Posterior vena cava (tissue), 2 donors: Measurements from ENCODE around the gene CCT5. TPM values are rescaled to one million over a fixed set of nuclear protein-coding genes. Genes with fewer than 3 reads are reported as not detected.

Experiments
- DNase-seq: peaks from one replicate; pipeline ENCODE4 v3.0.0-alpha.2; 2020; ENCODE audit warnings: low spot score
- intact Hi-C, 2 donors: fragments of 100-400 bp; cut with DNase I; formaldehyde crosslinking; loops; one replicate each; pipeline versions ENCODE4 v1.14.1 to v1.14.2; 2022 to 2023
- long read RNA-seq, 2 donors: library from polyadenylated mRNA; unstranded; transcript quantifications; one replicate each; pipeline ENCODE4 v2.0.0, GENCODE V29; 2020 to 2021
- total RNA-seq, 2 donors: library from RNA; stranded (reverse); fragmentation: NEBNext Ultra II Directional; extraction: Animal tissue kit (Norgen Biotek cat#: 25700); gene quantifications; one replicate each; pipeline ENCODE4 v1.2.1, GENCODE V29; 2021
- donor health status: DM: yes; HTN: yes; CAD: no.
- donor health status: DM: yes; HTN: yes; CAD: no.

CCT5 gene
- total RNA-seq = 100 to 1,000 TPM in 1 of 2 donors, 10 to 100 TPM in 1; 97.0 to 124 TPM
- long read RNA-seq, donor 1, transcript CCT5-201 (11 exons, 3,675 nt) = major isoform, 83 of 95 reads
- long read RNA-seq, donor 1, partial matches to known transcripts = 6 of 95 reads
- long read RNA-seq, donor 1, other reads (novel, unspliced or antisense) = 6 of 95 reads
- long read RNA-seq, donor 2, transcript CCT5-201 (11 exons, 3,675 nt) = major isoform, 747 of 788 reads
- long read RNA-seq, donor 2, partial matches to known transcripts = 17 of 788 reads
- long read RNA-seq, donor 2, other reads (novel, unspliced or antisense) = 22 of 788 reads

DNA sequence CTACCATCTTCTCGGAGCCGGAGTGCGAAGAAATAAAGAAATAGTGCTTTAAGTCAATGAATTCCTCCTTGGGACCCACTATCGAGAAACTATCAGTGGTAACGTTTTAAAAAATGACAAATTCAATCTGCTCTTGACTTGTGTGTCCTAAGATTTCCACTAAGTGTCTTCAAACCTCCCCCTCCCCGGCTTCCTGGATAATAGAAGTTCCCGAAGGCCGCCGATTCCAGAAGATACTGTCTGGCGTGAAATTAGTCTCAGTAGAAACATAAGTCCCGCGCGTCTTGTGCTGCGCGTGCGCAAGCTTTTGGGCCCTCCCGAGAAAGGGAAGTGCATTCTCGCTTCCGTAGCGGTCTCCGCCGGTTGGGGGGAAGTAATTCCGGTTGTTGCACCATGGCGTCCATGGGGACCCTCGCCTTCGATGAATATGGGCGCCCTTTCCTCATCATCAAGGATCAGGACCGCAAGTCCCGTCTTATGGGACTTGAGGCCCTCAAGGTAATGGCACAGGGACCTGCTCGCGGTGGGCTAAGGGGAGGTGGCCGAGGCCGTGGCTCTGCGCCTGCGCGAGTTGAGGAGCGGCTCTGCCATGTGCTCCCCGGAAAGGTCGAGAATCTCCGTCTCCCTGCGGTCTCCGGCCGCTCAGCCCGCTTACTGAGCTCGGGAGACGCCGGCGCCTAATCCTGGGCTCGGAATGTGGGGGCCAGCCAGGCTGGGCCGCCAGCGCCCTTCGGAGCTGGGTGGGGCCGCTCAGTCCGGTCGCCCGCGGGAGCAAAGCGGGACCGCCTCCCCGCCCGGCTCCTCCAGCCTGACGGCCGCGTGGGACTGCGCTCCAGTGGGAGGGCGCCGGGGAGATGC lies at the start of gene CCT5:
CCT5 (plus strand) TSS at position 333 of the 858 bp plus-strand sequence; CDS start at position 394, 61 bp downstream.
- intact Hi-C loops = no loop called here
- DNase-seq = peak; percentile 98

DNA sequence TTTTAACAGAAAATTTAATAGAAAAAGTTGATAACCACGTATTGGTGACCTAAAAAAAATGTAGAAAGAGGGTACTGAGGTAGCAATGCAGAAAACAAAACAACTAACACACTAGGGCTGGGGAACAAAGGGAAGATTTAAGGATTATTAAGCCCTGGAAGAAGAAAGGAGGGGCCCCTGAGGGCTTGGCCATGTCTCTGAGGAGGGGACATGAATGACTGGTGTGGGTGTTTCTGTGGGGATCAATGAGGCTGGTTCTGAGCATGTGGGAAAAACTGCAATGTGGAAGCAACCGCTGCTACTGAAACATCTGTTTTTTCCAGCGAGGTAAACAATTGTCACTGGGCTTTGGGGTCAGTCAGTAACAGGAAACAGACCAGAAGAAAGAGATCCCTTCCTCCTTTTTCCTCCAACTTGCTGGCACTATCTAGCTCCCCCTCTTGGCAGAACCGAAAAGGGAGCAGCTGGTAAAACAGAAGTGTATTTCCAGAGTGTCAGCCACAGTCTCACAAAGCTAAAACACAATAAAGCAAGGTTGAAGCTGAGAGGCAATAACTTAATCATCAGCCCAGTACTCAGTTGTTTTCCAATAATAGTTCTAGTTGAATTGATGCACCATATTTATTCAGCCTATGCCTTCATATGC lies 48.7 kb upstream of the CCT5 start:
- no peak for DNase-seq
- intact Hi-C loops = no loop called here

DNA sequence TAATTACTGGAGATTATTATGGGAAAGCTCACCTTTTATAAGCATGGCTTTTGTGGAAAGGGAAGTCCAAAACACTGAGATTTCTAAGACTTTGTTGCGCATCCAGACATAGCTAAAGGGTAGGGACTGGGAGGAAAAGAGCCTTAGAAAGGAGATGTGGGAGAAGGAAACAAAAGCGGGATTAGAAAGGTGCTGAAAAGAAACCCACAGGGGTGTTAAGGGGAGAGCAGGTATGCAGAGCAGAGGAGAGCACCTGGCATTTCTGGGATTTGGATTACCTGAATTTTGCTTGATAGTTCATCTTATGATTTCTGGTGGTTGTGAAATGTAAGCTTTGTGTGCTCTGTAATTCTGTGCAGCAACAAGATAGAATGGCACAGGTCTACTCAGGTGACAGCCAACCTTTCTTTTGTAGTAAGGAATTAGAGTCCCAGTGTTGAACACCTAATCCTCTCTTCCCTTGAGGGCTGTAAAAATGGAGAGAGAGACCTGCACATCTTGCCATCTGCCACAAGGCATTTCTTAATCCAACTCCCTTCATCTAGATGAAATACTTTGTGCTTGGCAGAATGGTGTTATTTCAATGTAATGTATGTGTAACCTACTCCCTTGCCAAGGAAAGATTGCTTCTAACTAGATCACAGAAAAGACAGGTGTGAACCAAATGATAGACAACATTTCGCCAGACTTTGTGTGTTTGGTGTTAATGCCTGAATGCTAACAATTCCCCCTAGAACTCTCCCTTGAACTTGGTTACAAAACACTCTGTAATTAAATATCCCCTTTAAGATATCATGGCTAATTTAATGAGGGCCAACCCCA lies 47.8 kb upstream of the CCT5 start:
- intact Hi-C loops = no loop called here
- DNase-seq = no peak

DNA sequence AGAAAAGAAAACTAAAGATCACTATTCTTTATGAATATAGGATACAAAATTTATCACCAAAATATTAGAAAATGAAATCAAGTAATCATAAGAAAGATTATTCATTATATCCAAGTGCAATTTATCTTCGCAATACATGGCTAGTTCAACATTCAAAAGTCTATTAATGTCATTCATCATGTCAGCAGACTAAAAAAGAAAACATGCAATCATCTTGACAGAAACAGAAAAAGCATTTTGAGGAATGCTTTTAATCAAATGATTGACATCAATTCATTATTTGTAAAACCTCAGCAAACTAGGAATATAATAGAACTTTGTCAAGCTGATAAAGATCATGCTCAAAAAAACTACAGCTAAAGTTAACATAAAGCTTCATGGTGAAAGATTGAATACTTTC lies 41.1 kb upstream of the CCT5 start:
- intact Hi-C loops = no loop called here
- DNase-seq = no peak

DNA sequence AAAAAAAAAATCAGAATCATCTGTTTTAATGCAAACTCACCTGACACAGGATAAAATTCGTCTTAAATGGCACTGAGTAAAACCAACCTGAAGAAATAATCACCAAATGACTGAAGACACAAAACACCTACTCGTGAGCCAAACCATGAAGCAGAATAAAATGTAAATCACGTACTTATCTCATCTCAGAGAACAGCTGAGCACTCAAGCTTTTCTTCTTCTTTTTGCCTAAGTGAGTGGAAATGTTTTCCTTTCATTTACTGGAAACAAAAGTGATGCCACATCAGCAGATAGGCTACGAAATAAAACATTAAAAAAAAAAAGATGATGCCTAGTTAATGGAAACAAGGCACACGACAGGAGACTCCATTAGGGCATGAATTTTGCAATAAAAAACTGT lies 36.8 kb upstream of the CCT5 start:
- no peak for DNase-seq
- intact Hi-C loops = no loop called here

DNA sequence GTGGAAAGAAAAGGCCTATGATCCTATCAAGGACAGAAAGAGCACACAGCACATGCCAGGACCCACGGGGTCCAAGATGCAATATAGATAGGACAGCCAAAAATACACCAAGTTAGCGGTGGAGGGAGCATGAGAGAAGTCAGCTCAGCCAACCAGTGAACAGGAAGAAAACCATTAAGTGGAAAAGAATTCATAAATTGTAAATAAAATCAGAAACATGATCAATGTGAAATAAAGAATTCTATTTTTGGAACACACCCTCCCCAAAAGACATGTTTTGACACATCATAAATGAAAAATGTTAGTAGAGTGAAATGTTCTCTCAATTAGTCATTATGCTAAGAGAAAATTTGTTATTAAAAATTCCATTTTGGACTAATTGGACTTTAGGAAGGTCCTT lies 36.0 kb upstream of the CCT5 start:
- intact Hi-C loops = no loop called here

DNA sequence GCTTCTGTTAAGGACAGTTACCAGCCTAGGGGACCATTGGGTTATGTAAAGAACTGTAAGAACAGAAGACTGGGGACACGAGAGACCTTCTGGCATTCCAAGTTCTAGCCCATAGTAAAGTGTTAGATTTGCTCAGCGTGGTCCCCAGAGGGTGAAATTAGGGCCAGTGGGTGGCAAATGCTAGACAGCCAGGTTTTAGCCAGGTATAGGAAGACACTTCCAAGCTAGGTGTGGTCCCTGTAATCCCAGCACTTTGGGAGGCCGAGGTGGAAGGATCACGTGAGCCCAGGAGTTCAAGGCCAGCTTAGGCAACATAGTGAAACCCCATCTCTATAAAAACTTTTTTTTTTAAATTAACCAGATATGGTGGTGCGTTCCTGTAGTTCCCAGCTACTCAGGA lies 34.7 kb upstream of the CCT5 start:
- intact Hi-C loops = no loop called here
- DNase-seq = no peak

More for the DNA sequence above, 36.0 kb upstream of the CCT5 start:
- no peak for DNase-seq

DNA sequence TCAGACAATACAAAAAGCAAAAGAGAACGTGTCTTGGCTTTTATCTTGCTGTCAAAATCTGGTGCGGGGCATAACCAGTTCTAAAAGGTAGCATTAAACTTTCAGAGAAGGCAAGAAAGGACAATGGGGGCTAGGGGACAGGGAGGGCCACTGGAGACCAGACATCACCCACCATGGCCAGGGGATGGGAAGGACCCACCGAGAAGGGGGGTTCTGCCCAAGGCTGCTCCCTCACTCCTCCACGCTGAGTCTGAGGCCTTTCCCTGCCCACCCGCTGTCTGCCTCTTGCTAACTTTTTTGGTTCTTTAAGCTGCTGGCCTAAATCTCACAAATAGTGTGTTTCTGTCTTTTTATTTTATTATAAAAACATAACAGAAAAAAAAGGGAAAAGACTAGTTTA lies 34.0 kb upstream of the CCT5 start:
- no peak for DNase-seq
- intact Hi-C loops = no loop called here

DNA sequence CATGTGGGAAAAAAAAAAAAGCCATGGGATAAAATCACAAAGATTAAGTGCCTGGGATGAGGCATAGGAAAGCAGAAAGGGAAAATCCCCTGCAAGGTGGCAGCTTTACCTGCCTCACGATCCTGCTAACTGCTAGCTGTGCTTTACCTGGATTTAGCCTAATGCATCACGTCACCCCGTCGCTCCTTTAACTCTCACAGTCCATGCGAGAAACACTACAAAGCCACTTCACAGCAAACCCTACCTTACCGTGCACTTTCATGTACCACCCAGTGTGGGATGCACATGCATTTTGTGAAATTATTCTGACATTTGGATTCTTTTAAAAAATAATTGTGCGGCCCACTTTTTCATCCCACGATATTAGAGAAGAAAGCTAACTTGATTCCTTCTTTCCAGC lies 31.4 kb upstream of the CCT5 start:
- intact Hi-C loops = no loop called here
- no peak for DNase-seq

DNA sequence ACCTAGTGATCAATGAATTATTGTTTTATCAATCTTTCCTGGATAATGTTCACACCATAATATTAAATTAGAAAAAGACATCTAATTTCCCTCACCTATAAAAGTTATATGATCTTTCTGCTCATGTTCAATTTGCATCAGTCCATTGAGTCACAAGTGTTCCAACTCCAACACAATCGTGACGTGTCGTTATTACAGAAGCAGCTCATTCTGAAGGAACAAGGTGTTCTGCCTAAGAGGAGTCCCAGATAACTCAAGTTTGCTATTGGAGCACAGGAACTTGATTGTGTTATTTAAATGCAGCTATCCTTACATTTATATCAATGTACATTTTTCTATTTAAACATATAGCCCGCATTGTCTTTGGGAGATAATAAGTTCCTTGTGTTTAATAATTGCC lies 31.0 kb upstream of the CCT5 start:
- intact Hi-C loops = no loop called here
- DNase-seq = no peak

DNA sequence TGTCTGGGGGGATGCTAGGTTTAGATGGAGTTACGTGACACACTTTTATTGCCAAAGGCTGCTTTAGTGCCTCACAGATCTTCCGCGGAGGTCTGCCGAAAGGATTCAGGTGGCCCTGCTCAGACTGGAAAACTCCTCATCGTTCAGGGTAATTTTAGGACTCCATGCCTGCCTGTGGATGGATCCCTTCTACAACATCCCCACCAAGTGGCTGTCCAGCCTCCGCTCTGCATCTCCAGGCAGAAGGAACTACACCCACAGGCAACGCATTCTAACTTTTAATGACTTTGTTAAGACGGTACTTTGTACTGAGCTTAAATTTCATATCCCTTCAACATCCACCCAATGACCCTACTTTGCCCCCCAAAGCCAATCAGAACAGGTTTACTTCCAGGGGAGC lies 29.8 kb upstream of the CCT5 start:
- intact Hi-C loops = no loop called here
- DNase-seq = no peak

DNA sequence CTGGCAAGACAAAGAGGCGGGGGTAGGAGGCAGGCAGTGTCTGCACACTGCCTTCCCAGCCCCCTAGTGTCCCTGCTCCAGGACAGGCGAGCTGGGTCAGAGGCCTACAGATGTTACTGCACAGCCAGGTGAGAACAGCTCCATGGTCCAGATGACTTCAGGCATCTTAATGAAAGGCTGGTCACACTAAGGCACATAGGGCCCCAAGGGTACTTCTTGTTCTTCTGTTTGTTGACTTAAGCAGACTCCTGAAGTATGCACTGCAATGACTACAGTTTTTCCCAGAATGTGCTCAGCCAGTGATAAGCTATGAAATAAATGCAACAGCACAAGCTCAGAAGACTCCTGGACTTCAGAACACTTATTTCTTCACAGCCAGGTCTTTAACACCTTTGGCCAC lies 27.8 kb upstream of the CCT5 start:
- intact Hi-C loops = no loop called here
- no peak for DNase-seq

DNA sequence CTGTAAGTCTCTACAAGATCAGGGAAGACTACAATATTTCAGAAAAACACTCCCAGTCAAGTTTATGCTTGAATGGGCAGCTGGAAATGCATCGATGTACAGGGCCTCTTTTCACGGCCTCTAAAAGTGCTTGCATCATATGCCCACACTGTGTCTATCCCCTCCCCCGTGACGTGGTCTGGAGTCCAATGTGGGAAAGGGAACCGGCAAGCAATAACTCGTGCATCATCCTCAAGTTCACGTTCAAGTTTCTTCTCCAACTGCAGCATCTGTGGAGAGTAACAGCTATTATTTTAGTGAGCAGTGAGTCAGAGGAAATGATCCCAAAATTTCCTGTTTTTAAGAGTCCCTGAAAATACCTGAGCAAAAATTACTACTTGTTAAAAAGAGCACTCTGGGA lies 22.7 kb upstream of the CCT5 start:
- DNase-seq = no peak
- intact Hi-C loops = no loop called here

DNA sequence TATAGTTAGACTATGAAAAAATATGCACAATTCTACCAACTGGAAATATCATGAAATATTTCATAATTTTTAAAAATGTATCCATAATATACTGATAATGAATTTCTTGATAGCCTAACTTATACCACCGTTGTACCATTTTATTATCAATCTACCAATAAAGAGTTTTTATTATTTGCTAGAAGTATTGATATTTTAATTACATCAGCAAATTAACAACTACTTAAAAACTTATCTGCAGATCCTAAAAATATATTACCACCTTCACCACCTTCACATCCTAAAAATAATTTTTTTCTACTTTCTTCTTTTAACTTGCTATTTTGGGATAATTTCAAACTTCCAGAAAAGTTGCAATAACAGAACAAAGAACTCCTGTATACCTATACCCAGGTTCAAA lies 21.8 kb upstream of the CCT5 start:
- DNase-seq = no peak
- intact Hi-C loops = no loop called here

DNA sequence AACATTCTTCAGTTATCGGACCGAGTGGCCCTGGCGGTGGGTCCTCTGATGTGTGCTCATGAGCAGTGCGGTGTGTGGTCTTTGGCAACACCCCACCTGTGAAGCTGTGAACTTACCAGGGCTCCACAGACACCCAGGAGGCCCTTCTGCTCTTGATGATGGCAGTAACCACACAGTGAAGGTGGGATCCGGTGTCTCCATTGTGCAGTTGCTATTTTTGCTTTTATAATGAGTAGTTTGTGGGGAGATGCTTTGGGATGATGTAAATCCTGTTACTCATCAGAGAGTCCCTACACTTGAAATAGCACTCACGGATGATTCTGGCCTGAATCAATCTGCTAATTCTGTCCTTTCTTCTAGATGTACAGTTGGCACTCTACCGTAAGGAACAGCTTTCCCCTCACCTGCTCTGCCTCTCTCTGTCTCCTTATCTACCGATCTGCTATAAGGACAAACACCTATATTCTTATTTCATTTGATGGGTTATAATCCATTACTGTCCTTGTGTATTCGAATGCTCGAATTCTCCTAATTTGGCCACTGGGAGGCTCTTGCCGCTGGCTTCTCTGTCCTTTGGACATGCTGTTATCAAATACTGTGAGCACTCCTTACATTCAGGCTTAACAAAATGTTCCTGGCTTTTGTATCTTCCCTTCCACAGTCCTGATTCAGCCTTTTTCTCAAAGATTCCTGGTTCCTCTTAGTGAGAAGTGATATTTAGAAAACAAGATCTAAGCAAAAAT lies 20.6 kb upstream of the CCT5 start:
- intact Hi-C loops = no loop called here
- DNase-seq = no peak

DNA sequence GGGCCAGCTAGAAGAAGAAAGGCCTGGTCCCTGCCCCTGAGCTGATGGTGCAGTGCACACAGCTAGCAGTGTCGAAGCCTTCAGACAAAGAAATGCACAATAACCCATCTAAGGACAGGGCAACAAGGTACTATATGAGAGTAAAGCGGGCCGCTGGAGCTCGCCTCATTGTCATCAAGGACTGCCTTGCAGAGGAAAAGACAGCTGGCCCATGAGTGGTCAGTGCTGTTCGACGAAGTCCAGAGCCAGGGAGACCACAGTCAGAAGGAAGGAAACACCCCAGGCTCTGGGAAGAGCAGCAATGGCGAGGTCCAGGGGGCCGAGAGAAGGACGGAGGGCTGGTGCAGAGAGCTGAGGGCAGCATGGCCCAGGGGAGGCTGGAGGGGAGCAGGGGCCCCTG lies 17.7 kb upstream of the CCT5 start:
- DNase-seq = no peak
- intact Hi-C loops = no loop called here

DNA sequence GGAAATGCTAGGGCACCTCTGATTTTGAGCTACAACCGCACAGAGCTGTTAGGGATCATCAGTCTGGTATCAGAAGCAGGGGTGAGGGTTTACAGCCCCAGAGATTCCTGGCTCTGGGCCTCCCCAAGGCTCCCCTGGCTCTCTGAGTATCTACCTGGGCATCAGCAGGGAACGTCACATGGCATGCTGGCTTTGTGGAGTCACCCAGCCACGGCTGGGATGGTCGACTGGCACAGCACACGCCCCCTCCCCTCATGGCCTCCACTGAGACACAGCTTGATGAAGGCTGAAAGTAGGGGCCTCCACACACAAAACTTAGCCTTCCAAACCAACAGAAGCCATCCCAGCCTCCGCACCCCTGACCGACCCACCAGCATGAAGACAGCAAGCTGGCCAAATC lies 17.1 kb upstream of the CCT5 start:
- no peak for DNase-seq
- intact Hi-C loops = no loop called here

DNA sequence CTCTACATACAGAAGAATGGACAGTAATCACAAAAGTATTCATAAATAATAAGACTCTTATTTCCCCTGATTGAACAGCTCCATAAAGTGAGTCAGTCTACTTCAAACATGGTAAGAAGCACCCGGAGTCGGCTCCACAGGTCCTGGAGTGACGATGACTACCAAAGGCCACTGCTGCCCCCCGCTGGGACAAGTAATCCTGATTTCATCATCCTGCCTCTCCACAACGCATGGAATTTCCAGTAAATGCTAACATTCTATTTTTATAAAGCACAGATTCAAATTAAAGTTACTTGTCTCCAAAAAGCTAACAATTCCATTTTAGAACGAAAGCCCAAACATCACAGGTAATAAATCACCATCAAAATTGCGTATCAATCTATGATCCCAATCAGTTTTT lies 16.6 kb upstream of the CCT5 start:
- intact Hi-C loops = no loop called here
- DNase-seq = no peak

DNA sequence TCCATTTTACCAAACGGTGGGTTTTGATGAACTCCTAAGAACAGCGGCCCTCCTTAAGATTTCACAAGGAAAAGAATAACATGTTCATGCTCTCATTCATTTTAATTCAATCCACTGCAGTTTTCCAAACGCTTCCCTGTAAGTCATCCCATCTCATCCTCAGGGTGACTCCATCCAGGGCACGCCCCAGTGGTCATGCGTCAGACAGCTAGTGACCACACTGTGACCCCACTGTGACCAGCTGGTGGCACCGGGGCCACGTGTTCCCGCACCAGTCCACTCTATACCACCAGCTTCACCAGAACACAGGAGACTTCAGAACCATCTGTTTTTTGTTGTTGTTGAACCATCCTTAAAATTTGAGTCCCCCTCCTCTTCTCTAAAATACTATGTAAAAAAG lies 14.7 kb upstream of the CCT5 start:
- DNase-seq = no peak
- intact Hi-C loops = no loop called here
